GM12864 (cell line): ENCODE results near the gene PLPPR3.

Experiments used
- DNase-seq: peaks from one replicate; pipeline ENCODE4 v3.0.0-alpha.2; 2011; ENCODE audit warnings: low read depth
- H3K4me3 ChIP-seq: 2 replicates; pipeline ENCODE4 v1.5.1; 2011; ENCODE audit warnings: mild to moderate bottlenecking, low read depth, low read length, control low read depth
- CTCF ChIP-seq: IDR thresholded peaks from 2 replicates; pipeline ENCODE4 v1.5.1; 2011; ENCODE audit warnings: low read depth, mild to moderate bottlenecking, moderate library complexity, low read length, control low read depth, inconsistent platforms; ENCODE audit errors: missing control alignments

Gene PLPPR3

GRCh38 chr19:795691-796581 is 25.8 kb downstream of the PLPPR3 start:
- no peak for TF ChIP-seq CTCF
- H3K4me3 ChIP-seq = peak overlapping the region; percentile 55
- DNase-seq = no peak

- no peak for DNase-seq
- H3K4me3 ChIP-seq = no peak overlapping the region
- TF ChIP-seq CTCF = no peak
Measured at GRCh38 chr19:795073-795611, 26.6 kb downstream of the PLPPR3 start.

GRCh38 chr19:793806-794205 is 27.9 kb downstream of the PLPPR3 start:
- TF ChIP-seq CTCF = no peak
- DNase-seq = no peak

GRCh38 chr19:792306-792885 is 29.4 kb downstream of the PLPPR3 start:
- no peak for TF ChIP-seq CTCF
- DNase-seq = no peak
- no peak overlapping the region for H3K4me3 ChIP-seq

More at GRCh38 chr19:793806-794205, 27.9 kb downstream of the PLPPR3 start:
- no peak overlapping the region for H3K4me3 ChIP-seq

- TF ChIP-seq CTCF = no peak
- DNase-seq = no peak
- H3K4me3 ChIP-seq = no peak overlapping the region
Measured at GRCh38 chr19:791567-792305, 30.0 kb downstream of the PLPPR3 start.

- H3K4me3 ChIP-seq = no peak overlapping the region
- DNase-seq = no peak
- no peak for TF ChIP-seq CTCF
Measured at GRCh38 chr19:791007-791566, 30.7 kb downstream of the PLPPR3 start.
